ENCODE results near the gene YWHAE. TPM values are rescaled to one million over a fixed set of nuclear protein-coding genes. Genes with fewer than 3 reads are reported as not detected.

The YWHAE gene
- total RNA-seq, 4 donors from 2014 or later, result 390 to 894 (median 580) TPM

- no peaks in the 10 kb centered on the region for H3K27me3 ChIP-seq
- no peaks in the 10 kb centered on the region for H3K36me3 ChIP-seq
- no peaks in the 10 kb centered on the region for H3K4me1 ChIP-seq
- H3K9me3 ChIP-seq, result no peaks in the 10 kb centered on the region
- DNase-seq, result no peak
- TF ChIP-seq POLR2A (IDR thresholded peaks at IDR 0.05), result no peak
- no peak for TF ChIP-seq CTCF (IDR thresholded peaks at IDR 0.05)
- intact Hi-C loops (cut with DNase I; ENCODE audit: low total_unique reads), result no loop called here
- H3K4me3 ChIP-seq, result no peak overlapping the region
- no peak overlapping the region for H3K27ac ChIP-seq
Observed at GRCh38 chr17:1340371-1340770, 59.7 kb downstream of the YWHAE start.

GRCh38 chr17:1331708-1332107, 68.3 kb downstream of the YWHAE start:
- Histone ChIP-seq H3K4me3 (no peak overlapping the region), H3K4me1 (no peaks in the 10 kb centered on the region), H3K27me3 (no peaks in the 10 kb centered on the region), H3K27ac (no peak overlapping the region), H3K36me3 (no peaks in the 10 kb centered on the region), H3K9me3 (no peaks in the 10 kb centered on the region)
- TF ChIP-seq POLR2A (IDR thresholded peaks at IDR 0.05) (no peak), CTCF (IDR thresholded peaks at IDR 0.05) (no peak)
- no peak for DNase-seq
- intact Hi-C loops (cut with DNase I; ENCODE audit: low total_unique reads), result loop anchor here (10.0 kb wide), 1 partner anchor 77 kb away; no protein-coding TSS in a partner anchor

- intact Hi-C loops (cut with DNase I; ENCODE audit: low total_unique reads), result loop anchor here (10.0 kb wide), 1 partner anchor 75 kb away; no protein-coding TSS in a partner anchor
- no peaks in the 10 kb centered on the region for H3K4me1 ChIP-seq
- no peak for TF ChIP-seq CTCF (IDR thresholded peaks at IDR 0.05)
- no peak for TF ChIP-seq POLR2A (IDR thresholded peaks at IDR 0.05)
- no peaks in the 10 kb centered on the region for H3K9me3 ChIP-seq
- H3K36me3 ChIP-seq, result no peaks in the 10 kb centered on the region
- DNase-seq, result no peak
- H3K4me3 ChIP-seq, result no peak overlapping the region
- no peak overlapping the region for H3K27ac ChIP-seq
- no peaks in the 10 kb centered on the region for H3K27me3 ChIP-seq
Observed at GRCh38 chr17:1329745-1330343, 70.2 kb downstream of the YWHAE start.

- intact Hi-C loops (cut with DNase I; ENCODE audit: low total_unique reads), result no loop called here
- Histone ChIP-seq H3K4me3 (no peak overlapping the region), H3K27ac (no peak overlapping the region), H3K27me3 (no peaks in the 10 kb centered on the region), H3K9me3 (no peaks in the 10 kb centered on the region), H3K36me3 (no peaks in the 10 kb centered on the region), H3K4me1 (no peaks in the 10 kb centered on the region)
- no peak for TF ChIP-seq POLR2A (IDR thresholded peaks at IDR 0.05)
- TF ChIP-seq CTCF (IDR thresholded peaks at IDR 0.05), result no peak
- no peak for DNase-seq
Observed at GRCh38 chr17:1328437-1328836, 71.6 kb downstream of the YWHAE start.

GRCh38 chr17:1325766-1326165, 74.3 kb downstream of the YWHAE start:
- DNase-seq, result no peak
- no peak for TF ChIP-seq CTCF (IDR thresholded peaks at IDR 0.05)
- TF ChIP-seq POLR2A (IDR thresholded peaks at IDR 0.05), result no peak

More at GRCh38 chr17:1325766-1326165, 74.3 kb downstream of the YWHAE start:
- Histone ChIP-seq H3K36me3 (no peaks in the 10 kb centered on the region), H3K9me3 (no peaks in the 10 kb centered on the region), H3K27ac (no peak overlapping the region), H3K4me3 (no peak overlapping the region), H3K27me3 (no peaks in the 10 kb centered on the region), H3K4me1 (no peaks in the 10 kb centered on the region)
- intact Hi-C loops (cut with DNase I; ENCODE audit: low total_unique reads), result no loop called here

All from uterus (tissue), 4 donors.